ENCODE measurements around the gene RIC8B.

GRCh38 chr12:106897082-106897481 is 122.6 kb downstream of the RIC8B start:
- no peak for TF ChIP-seq POLR2A (IDR thresholded peaks at IDR 0.05)
- TF ChIP-seq, protein P1, sequence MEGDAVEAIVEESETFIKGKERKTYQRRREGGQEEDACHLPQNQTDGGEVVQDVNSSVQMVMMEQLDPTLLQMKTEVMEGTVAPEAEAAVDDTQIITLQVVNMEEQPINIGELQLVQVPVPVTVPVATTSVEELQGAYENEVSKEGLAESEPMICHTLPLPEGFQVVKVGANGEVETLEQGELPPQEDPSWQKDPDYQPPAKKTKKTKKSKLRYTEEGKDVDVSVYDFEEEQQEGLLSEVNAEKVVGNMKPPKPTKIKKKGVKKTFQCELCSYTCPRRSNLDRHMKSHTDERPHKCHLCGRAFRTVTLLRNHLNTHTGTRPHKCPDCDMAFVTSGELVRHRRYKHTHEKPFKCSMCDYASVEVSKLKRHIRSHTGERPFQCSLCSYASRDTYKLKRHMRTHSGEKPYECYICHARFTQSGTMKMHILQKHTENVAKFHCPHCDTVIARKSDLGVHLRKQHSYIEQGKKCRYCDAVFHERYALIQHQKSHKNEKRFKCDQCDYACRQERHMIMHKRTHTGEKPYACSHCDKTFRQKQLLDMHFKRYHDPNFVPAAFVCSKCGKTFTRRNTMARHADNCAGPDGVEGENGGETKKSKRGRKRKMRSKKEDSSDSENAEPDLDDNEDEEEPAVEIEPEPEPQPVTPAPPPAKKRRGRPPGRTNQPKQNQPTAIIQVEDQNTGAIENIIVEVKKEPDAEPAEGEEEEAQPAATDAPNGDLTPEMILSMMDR (IDR thresholded peaks at IDR 0.05) = no peak

All from transverse colon (tissue), 3 donors.